HG03066 (cell line): ENCODE results near the gene CDH23.

ENCODE experiments used
- ATAC-seq: cut with Tn5 transposase; IDR thresholded peaks from one replicate; pipeline ENCODE4 v1.9.1; 2021; ENCODE audit warnings: low read depth; ENCODE audit not compliant: unreplicated experiment

The CDH23 gene

DNA sequence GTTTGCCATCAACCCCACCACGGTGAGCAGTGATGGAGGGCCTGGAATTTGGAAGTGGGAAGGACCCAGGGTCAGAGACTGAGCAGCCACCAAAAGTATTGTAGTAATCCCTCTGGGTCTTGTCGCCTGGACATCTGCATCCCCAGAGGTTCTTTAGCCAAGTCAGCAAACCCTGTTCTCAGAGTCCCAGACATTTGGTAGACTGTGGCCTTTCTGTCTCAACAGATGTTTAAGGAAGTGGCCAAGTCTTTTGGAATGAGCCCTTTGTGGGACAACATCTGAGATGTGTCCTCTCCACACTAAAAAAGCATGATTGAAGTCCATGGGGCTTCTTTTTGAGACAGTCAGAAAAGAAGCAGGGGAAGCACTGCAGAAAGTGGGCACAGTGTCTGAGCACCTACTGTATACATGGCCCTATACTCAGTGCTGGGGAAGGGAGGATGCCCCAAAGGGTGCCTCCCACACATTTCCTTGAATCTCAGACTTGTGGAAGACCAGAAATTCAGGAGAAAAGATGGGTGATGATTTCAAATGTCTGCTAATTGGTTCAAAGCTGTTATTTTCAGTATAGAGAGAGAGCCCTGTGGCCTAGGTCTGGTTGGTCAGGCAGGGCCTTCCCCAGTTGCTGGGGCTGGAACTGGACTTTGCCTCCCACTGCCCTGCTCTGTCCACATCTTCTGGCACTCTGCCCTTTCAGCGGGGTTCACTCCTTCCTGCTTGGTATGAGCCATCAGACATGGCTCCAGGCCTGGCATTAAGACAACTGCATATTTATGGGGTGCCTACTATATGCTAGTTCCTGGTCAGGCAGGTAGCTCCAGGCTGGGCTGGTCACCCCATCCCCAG is 403.1 kb downstream of the CDH23 start:
- ATAC-seq: no peak

DNA sequence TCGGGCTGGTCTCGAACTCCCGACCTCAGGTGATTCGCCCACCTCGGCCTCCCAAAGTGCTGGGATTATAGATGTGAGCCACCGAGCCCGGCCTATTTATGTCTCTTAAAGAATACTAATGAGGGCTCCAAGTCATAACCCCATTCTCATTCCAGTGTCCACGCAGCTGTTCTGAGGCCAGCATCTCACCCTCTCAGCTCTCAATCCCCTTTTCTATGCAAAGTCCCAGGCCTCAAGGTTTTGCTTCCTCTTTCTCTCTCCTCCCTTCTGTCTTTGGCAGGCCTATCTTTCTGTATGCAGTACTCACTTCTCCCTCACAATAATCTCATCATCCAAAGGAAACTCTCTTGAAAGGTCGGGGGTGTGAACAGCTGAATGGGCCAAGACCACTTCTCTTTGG is 404.6 kb downstream of the CDH23 start:
- peak; percentile 93 for ATAC-seq

- no peak for ATAC-seq
Observed at GRCh38 chr10:71802235-71802634, 405.5 kb downstream of the CDH23 start.

GRCh38 chr10:71802715-71803488 is 406.2 kb downstream of the CDH23 start:
- no peak for ATAC-seq

- no peak for ATAC-seq
Observed at GRCh38 chr10:71804077-71804476, 407.4 kb downstream of the CDH23 start.

DNA sequence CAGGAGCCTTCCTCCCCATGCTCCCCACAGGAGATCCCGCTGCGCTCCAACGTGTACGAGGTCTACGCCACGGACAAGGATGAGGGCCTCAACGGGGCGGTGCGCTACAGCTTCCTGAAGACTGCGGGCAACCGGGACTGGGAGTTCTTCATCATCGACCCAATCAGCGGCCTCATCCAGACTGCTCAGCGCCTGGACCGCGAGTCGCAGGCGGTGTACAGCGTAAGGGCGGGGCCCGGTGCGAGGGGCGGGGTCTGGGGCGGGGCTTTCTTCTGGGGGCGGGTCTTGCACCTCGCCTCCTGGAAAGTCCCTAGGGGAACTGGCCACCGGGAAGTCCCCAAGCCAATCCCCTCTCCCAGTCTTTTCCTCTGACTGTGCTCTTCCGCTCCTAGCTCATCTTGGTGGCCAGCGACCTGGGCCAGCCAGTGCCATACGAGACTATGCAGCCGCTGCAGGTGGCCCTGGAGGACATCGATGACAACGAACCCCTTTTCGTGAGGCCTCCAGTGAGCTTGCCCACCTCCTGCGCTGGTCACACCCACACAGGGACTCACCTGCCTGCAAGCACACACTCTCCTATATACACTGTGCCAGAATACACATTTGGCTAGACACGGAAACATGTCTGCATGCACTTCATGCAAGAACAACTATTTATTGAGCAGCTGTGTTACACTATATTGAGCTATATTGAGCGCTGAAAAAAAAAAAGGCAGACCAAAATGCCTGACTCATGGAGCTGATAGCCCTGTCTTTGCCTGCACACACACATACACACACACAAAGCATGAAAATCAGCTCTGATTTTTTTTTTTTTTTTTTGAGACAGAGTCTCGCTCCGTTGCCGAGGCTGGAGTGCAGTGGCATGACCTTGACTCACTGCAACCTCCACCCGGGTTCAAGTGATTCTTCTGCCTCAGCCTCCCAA is 409.3 kb downstream of the CDH23 start:
- ATAC-seq: no peak

DNA sequence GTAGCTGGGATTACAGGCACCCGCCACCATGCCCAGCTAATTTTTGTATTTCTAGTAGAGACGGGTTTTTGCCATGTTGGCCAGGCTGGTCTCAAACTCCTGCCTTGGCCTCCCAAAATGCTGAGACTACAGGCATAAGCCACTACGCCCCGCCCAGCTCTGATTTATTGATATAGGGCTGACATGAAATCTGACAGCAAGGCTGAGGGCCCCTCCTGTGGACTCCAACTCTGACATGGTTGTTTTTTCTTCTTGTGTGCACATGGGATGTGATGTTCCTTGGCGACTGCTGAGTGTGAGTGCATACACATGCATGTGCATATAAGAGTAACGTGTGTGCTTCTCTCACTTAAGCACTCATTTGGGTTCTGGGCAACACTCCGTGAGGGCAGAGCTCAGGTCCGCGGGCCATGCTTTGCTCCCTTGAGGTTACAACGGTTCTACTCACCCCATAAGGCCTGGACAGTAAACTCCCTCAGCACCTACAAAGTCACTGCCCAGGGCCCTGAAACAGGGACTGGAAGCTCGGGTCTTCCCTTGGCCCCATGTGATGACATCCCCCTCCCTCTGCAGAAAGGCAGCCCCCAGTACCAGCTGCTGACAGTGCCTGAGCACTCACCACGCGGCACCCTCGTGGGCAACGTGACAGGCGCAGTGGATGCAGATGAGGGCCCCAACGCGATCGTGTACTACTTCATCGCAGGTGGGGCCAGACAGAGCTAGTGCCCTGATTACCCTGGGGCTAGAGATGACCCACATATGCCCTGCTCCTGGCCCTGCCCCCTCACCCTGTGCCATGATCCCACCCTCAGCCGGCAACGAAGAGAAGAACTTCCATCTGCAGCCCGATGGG is 410.2 kb downstream of the CDH23 start:
- no peak for ATAC-seq

GRCh38 chr10:71807557-71808510 is 411.1 kb downstream of the CDH23 start:
- ATAC-seq: no peak

- ATAC-seq: no peak
Observed at GRCh38 chr10:71809628-71810027, 412.9 kb downstream of the CDH23 start.

DNA sequence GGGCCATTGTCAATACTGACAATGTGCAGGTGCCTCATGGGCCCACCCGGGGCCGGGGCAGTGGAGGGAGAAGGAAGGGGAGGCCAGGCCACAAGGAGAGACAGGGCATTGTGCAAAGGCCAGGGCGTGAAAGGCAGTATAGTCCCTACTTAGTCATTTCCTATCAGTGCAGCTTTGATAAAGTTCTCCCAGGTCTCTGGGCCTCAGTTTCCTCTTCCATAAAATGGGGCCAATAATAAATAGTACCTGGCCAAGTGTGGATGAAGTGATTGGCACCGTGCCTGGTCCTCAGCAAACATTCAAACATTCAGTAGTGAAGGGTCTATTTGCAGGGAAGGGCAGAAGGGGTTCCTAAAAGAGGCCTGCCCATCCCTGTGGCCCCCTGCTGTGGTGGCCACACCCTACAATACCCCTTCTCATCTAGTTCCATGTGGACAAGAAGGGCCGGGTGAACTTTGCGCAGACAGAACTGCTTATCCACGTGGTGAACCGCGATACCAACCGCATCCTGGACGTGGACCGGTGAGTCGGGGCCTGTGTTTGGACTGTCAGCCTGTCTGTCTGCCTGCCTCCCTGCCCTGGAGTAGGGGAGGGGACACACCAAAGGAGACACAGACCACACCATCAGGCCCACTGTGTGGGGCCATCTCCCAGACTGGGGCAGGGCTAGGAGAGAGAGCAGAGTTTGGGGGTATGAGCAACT is 413.5 kb downstream of the CDH23 start:
- ATAC-seq: no peak

DNA sequence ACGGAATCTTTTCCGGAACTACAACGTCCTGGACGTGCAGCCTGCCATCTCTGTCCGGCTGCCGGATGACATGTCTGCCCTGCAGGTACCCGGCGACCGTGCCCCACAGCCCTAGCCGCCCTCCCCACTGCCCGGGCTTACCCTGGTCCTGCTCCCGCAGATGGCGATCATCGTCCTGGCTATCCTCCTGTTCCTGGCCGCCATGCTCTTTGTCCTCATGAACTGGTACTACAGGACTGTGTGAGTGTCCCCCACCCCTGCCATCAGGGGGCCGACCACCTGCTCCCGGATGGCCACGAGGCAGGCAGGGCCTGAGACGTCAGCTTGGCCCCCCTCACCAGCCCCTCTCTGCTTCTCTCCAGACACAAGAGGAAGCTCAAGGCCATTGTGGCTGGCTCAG is 414.6 kb downstream of the CDH23 start:
- no peak for ATAC-seq

DNA sequence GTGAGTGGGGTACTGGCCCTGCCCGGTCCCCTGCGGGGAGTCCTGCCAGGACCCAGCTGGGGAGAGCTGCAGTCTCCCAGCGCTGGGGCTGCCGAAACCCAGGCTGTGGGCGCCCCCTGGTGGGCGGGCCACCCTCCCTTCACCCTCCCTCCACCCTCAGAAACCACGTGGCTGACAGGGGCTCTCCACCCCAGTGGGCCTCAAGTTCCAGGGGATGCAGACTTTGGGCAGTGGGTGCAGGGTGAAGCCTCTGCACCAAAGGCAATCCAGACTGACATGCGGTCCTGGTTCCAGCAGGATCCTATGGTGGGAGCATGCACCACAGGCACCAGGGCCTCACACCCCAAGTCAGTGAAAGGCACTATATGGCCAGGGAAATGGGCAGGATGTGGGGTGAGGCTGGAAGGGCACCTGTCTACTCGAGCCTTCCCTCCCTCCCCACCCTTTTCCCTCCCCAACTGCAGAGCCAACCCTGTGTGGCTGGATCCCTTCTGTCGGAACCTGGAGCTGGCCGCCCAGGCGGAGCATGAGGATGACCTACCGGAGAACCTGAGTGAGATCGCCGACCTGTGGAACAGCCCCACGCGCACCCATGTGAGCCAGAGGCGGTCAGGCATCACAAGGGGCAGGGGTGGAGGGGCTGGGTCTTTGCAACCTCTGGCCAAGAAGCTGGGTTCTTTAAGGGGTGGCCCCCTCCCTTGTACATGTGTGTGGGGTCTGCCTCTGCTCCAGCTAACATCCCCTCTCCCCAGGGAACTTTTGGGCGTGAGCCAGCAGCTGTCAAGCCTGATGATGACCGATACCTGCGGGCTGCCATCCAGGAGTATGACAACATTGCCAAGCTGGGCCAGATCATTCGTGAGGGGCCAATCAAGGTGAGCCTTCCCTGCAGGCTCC is 415.5 kb downstream of the CDH23 start:
- no peak for ATAC-seq

DNA sequence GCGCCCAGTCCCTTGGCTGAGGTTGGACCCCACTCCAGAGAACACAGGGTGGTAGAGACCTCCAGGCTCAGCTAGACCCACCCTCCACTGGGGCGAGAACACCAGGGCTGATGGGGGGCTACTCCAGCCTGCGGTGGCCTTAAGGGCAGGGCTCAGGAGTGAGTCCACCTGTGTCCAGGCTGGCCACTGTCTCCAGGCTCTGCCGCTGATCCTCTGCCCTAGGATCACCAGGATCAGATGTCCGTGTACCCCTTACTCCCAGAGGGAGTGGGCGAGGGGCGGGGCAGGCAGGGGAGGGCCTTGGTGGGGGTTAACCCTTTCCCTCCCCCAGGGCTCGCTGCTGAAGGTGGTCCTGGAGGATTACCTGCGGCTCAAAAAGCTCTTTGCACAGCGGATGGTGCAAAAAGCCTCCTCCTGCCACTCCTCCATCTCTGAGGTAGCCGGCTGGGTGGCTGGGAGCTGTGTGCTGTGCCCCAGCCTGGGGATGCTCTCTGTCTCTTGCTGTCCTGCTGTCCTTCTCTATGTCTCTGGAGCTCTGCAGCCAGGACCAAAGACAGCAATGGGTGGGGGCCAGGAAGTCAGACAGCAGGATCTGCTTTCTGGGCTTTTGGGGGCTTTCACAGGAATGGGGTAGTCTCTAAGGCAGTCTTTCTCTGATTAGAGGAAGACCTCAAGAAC is 416.3 kb downstream of the CDH23 start:
- no peak for ATAC-seq

GRCh38 chr10:71814922-71815411 is 418.2 kb downstream of the CDH23 start:
- ATAC-seq: no peak

- no peak for ATAC-seq
Observed at GRCh38 chr10:71815515-71816130, 418.9 kb downstream of the CDH23 start.

- no peak for ATAC-seq
Observed at GRCh38 chr10:71816421-71816851, 419.7 kb downstream of the CDH23 start.
